Naive thymus-derived CD8-positive, alpha-beta T cell (primary cell): ENCODE results near the gene LYPD4. TPM values are rescaled to one million over a fixed set of nuclear protein-coding genes. Genes with fewer than 3 reads are reported as not detected.

Source experiments
- ATAC-seq, 2 donors: fragments of 150-1000 bp; cut with Tn5 transposase in 1 of 2; sonication (Bioruptor Pico), chemical (Tn5 transposase) in 1 of 2; 1 replicate in 1 of 2; 2 replicates in 1 of 2; pipeline ENCODE4 v1.10.0; 2021; ENCODE audit warnings: mild to moderate bottlenecking in 2 of 2, moderate library complexity in 2 of 2
- POLR2A ChIA-PET: fragments of 350-600 bp; sonication (Branson Sonifier 250); formaldehyde crosslinking; loops from one replicate; lab custom pipeline; 2021; ENCODE audit warnings: antibody characterized with exemption; lab: Charles Lee
- DNase-seq, 10 donors: peaks; one replicate each; pipeline versions ENCODE4 v3.0.0 to v3.0.0-alpha.2; 2020 to 2022
- H3K27ac Mint-ChIP-seq, 10 donors: one replicate each; pipeline ENCODE4 v1.8.0; 2020 to 2022; ENCODE audit warnings: mild to moderate bottlenecking in 10 of 10, mixed read lengths in 10 of 10, moderate library complexity in 4 of 10, inconsistent platforms in 1 of 10
- H3K27me3 Mint-ChIP-seq, 5 donors: one replicate each; pipeline ENCODE4 v1.8.0; 2021 to 2022; ENCODE audit warnings: mixed read lengths in 5 of 5
- H3K36me3 Mint-ChIP-seq, 3 donors: one replicate each; pipeline ENCODE4 v1.8.0; 2020 to 2022; ENCODE audit warnings: mixed read lengths in 3 of 3, mild to moderate bottlenecking in 2 of 3, inconsistent platforms in 1 of 3
- H3K4me1 Mint-ChIP-seq, 4 donors: one replicate each; pipeline ENCODE4 v1.8.0; 2021 to 2022; ENCODE audit warnings: mixed read lengths in 4 of 4
- H3K4me3 Mint-ChIP-seq, 10 donors: one replicate each; pipeline ENCODE4 v1.8.0; 2020 to 2022; ENCODE audit warnings: mild to moderate bottlenecking in 10 of 10, mixed read lengths in 10 of 10, moderate library complexity in 6 of 10, inconsistent platforms in 1 of 10
- H3K9me3 Mint-ChIP-seq, 9 donors: one replicate each; pipeline ENCODE4 v1.8.0; 2020 to 2022; ENCODE audit warnings: mixed read lengths in 9 of 9, mild to moderate bottlenecking in 3 of 9, inconsistent platforms in 1 of 9, moderate library complexity in 1 of 9
- polyA plus RNA-seq, 3 donors: library from polyadenylated mRNA; unstranded; fragments of 300-500 nt; fragmentation: Illumina TruSeq; gene quantifications; one replicate each; pipeline ENCODE4 v1.2.3, GENCODE V29; 2021
- total RNA-seq, 8 experiments: library from RNA in 2 of 8; stranded (reverse) in 2 of 8; gene quantifications; one replicate each; pipeline ENCODE4 v1.2.3 and lab custom pipeline; 2021 to 2026

Gene LYPD4
- total and polyA plus RNA-seq, 5 experiments from 2014 or later: not detected

- POLR2A ChIA-PET: no interaction called here
- Mint-ChIP-seq H3K4me3 (no peak overlapping the region), H3K9me3 (no peaks in the 10 kb centered on the region), H3K27ac (no peak overlapping the region), H3K36me3 (no peaks in the 10 kb centered on the region), H3K27me3 (peaks cover 4 to 53% (median 9%) of the 10 kb centered on the region in 5 donors), H3K4me1 (peaks cover 0 to 31% (median 9%) of the 10 kb centered on the region in 4 donors)
- ATAC-seq: no peak
- DNase-seq: no peak
Measured at GRCh38 chr19:41808663-41809566, 35.6 kb downstream of the LYPD4 start.

GRCh38 chr19:41807176-41807575 lies 37.3 kb downstream of the LYPD4 start:
- H3K27ac Mint-ChIP-seq: no peak overlapping the region
- no peaks in the 10 kb centered on the region for H3K9me3 Mint-ChIP-seq
- peaks cover 6 to 40% (median 16%) of the 10 kb centered on the region in 4 donors for H3K4me1 Mint-ChIP-seq
- no peaks in the 10 kb centered on the region for H3K36me3 Mint-ChIP-seq
- H3K27me3 Mint-ChIP-seq: peaks cover 4 to 53% (median 9%) of the 10 kb centered on the region in 5 donors
- DNase-seq (no peak), ATAC-seq (no peak)
- no peak overlapping the region for H3K4me3 Mint-ChIP-seq
- POLR2A ChIA-PET: no interaction called here

- POLR2A ChIA-PET: interaction anchor here (0.6 kb wide), 1 partner anchor 159 kb away, joined by 4 read pairs; no protein-coding TSS in a partner anchor
- Mint-ChIP-seq H3K36me3 (no peaks in the 10 kb centered on the region), H3K4me1 (peaks cover 6 to 34% (median 16%) of the 10 kb centered on the region in 4 donors), H3K27me3 (peaks cover 4 to 40% (median 9%) of the 10 kb centered on the region in 5 donors), H3K4me3 (peak overlapping the region in 2 of 10 donors; percentile 37 to 54), H3K9me3 (no peaks in the 10 kb centered on the region), H3K27ac (peak overlapping the region in 3 of 10 donors; percentile 24 to 56 (median 53))
- DNase-seq: no peak
- ATAC-seq: no peak
Measured at GRCh38 chr19:41804336-41804735, 40.1 kb downstream of the LYPD4 start.

- no peak for ATAC-seq
- Mint-ChIP-seq H3K36me3 (no peaks in the 10 kb centered on the region), H3K4me1 (peaks cover 6 to 26% (median 16%) of the 10 kb centered on the region in 4 donors), H3K4me3 (no peak overlapping the region), H3K27ac (peak overlapping the region in 4 of 10 donors; percentile 6 to 64 (median 26)), H3K9me3 (no peaks in the 10 kb centered on the region), H3K27me3 (peaks cover 0 to 24% (median 5%) of the 10 kb centered on the region in 5 donors)
- DNase-seq: no peak
- POLR2A ChIA-PET: no interaction called here
Measured at GRCh38 chr19:41802770-41803169, 41.7 kb downstream of the LYPD4 start.

GRCh38 chr19:41801792-41802211 lies 42.7 kb downstream of the LYPD4 start:
- ATAC-seq (no peak), DNase-seq (no peak)
- Mint-ChIP-seq H3K27me3 (peaks cover 0 to 14% (median 3%) of the 10 kb centered on the region in 5 donors), H3K36me3 (no peaks in the 10 kb centered on the region), H3K4me3 (peak overlapping the region in 1 of 10 donors; percentile 16), H3K4me1 (peaks cover 6 to 26% (median 16%) of the 10 kb centered on the region in 4 donors), H3K9me3 (no peaks in the 10 kb centered on the region), H3K27ac (peak overlapping the region in 3 of 10 donors; percentile 17 to 61 (median 43))
- POLR2A ChIA-PET: no interaction called here

GRCh38 chr19:41801031-41801430 lies 43.5 kb downstream of the LYPD4 start:
- Mint-ChIP-seq H3K27ac (peak overlapping the region in 2 of 10 donors; percentile 29 to 46), H3K4me1 (peaks cover 6 to 27% (median 16%) of the 10 kb centered on the region in 4 donors), H3K36me3 (no peaks in the 10 kb centered on the region), H3K27me3 (peaks cover 4 to 14% (median 5%) of the 10 kb centered on the region in 5 donors), H3K4me3 (no peak overlapping the region), H3K9me3 (no peaks in the 10 kb centered on the region)
- ATAC-seq (no peak), DNase-seq (no peak)
- POLR2A ChIA-PET: no interaction called here

GRCh38 chr19:41799444-41800000 lies 45.0 kb downstream of the LYPD4 start:
- ATAC-seq: no peak
- Mint-ChIP-seq H3K4me3 (no peak overlapping the region), H3K27me3 (peaks cover 4 to 20% (median 7%) of the 10 kb centered on the region in 5 donors), H3K4me1 (peaks cover 10 to 27% (median 13%) of the 10 kb centered on the region in 4 donors), H3K27ac (no peak overlapping the region), H3K9me3 (no peaks in the 10 kb centered on the region), H3K36me3 (no peaks in the 10 kb centered on the region)
- no peak for DNase-seq
- POLR2A ChIA-PET: no interaction called here

GRCh38 chr19:41796901-41797300 lies 47.6 kb downstream of the LYPD4 start:
- H3K9me3 Mint-ChIP-seq: no peaks in the 10 kb centered on the region
- no peak for ATAC-seq
- no peak overlapping the region for H3K4me3 Mint-ChIP-seq
- H3K27ac Mint-ChIP-seq: no peak overlapping the region
- no peak for DNase-seq
- no peaks in the 10 kb centered on the region for H3K36me3 Mint-ChIP-seq
- peaks cover 2 to 12% (median 8%) of the 10 kb centered on the region in 4 donors for H3K4me1 Mint-ChIP-seq
- POLR2A ChIA-PET: no interaction called here
- H3K27me3 Mint-ChIP-seq: peaks cover 14 to 40% (median 23%) of the 10 kb centered on the region in 5 donors

- POLR2A ChIA-PET: no interaction called here
- H3K9me3 Mint-ChIP-seq: no peaks in the 10 kb centered on the region
- no peak within 1 kb of the TSS for H3K4me3 Mint-ChIP-seq
- ATAC-seq (no peak), DNase-seq (no peak)
- H3K27me3 Mint-ChIP-seq: peaks cover 14 to 46% (median 23%) of the 10 kb centered on the region in 5 donors
- no peak within 1 kb of the TSS for H3K27ac Mint-ChIP-seq
- H3K36me3 Mint-ChIP-seq: no peaks in the 10 kb centered on the region
- peaks cover 2 to 12% (median 5%) of the 10 kb centered on the region in 4 donors for H3K4me1 Mint-ChIP-seq
Measured at GRCh38 chr19:41796362-41796761, 48.1 kb downstream of the LYPD4 start, which contains the start of gene CEACAM3. Gene CEACAM3, plus strand, starts transcription at chr19:41796587. Its CDS starts 91 bp downstream, at chr19:41796678.

GRCh38 chr19:41795031-41795461 lies 49.4 kb downstream of the LYPD4 start:
- POLR2A ChIA-PET: no interaction called here
- no peak overlapping the region for H3K4me3 Mint-ChIP-seq
- peaks cover 2 to 12% (median 5%) of the 10 kb centered on the region in 4 donors for H3K4me1 Mint-ChIP-seq
- ATAC-seq (peak; percentile 90 to 94), DNase-seq (peak; percentile 17 to 81 (median 59))
- peaks cover 14 to 47% (median 25%) of the 10 kb centered on the region in 5 donors for H3K27me3 Mint-ChIP-seq
- H3K27ac Mint-ChIP-seq: no peak overlapping the region
- H3K9me3 Mint-ChIP-seq: no peaks in the 10 kb centered on the region
- H3K36me3 Mint-ChIP-seq: no peaks in the 10 kb centered on the region

- DNase-seq: no peak
- H3K9me3 Mint-ChIP-seq: no peaks in the 10 kb centered on the region
- no peak overlapping the region for H3K27ac Mint-ChIP-seq
- no peak overlapping the region for H3K4me3 Mint-ChIP-seq
- H3K27me3 Mint-ChIP-seq: peaks cover 19 to 60% (median 31%) of the 10 kb centered on the region in 5 donors
- ATAC-seq: no peak
- POLR2A ChIA-PET: no interaction called here
- H3K4me1 Mint-ChIP-seq: peaks cover 2 to 12% (median 5%) of the 10 kb centered on the region in 4 donors
- H3K36me3 Mint-ChIP-seq: no peaks in the 10 kb centered on the region
Measured at GRCh38 chr19:41793414-41793727, 51.1 kb downstream of the LYPD4 start.

GRCh38 chr19:41792513-41793413 lies 51.7 kb downstream of the LYPD4 start:
- POLR2A ChIA-PET: no interaction called here

More at GRCh38 chr19:41792513-41793413, 51.7 kb downstream of the LYPD4 start:
- Mint-ChIP-seq H3K9me3 (no peaks in the 10 kb centered on the region), H3K36me3 (no peaks in the 10 kb centered on the region), H3K27me3 (peaks cover 19 to 64% (median 32%) of the 10 kb centered on the region in 5 donors), H3K4me1 (peaks cover 2 to 12% (median 5%) of the 10 kb centered on the region in 4 donors), H3K27ac (peak overlapping the region in 1 of 10 donors; percentile 42), H3K4me3 (no peak overlapping the region)
- ATAC-seq (peak; percentile 56 to 69), DNase-seq (peak in 9 of 10 donors; percentile 16 to 54 (median 37))
